Activated CD4-positive, alpha-beta T cell treated with anti-CD3 and anti-CD28 coated beads for 36 hours (primary cell): Measurements from ENCODE around the gene FRMD5. TPM values are rescaled to one million over a fixed set of nuclear protein-coding genes. Genes with fewer than 3 reads are reported as not detected.

ENCODE experiments used
- ATAC-seq: fragments of 200-7000 bp; cut with Tn5 transposase; one replicate; pipeline ENCODE4 v1.10.0; 2021; ENCODE audit warnings: mild to moderate bottlenecking, moderate library complexity
- CTCF ChIA-PET: fragments of 350-600 bp; sonication (Branson Sonifier 250); formaldehyde crosslinking; loops from one replicate; lab custom pipeline; 2021; ENCODE audit warnings: antibody characterized with exemption; lab: Charles Lee
- POLR2A ChIA-PET: fragments of 350-600 bp; sonication (Branson Sonifier 250); formaldehyde crosslinking; loops from one replicate; lab custom pipeline; 2021; ENCODE audit warnings: antibody characterized with exemption, inconsistent platforms; lab: Charles Lee
- DNase-seq: peaks from one replicate; pipeline ENCODE4 v3.0.0-alpha.2; 2020
- H3K27ac Mint-ChIP-seq: one replicate; pipeline ENCODE4 v1.8.0; 2021; ENCODE audit warnings: mixed read lengths
- H3K27me3 Mint-ChIP-seq: one replicate; pipeline ENCODE4 v1.8.0; 2021; ENCODE audit warnings: mixed read lengths
- H3K36me3 Mint-ChIP-seq: one replicate; pipeline ENCODE4 v1.8.0; 2021; ENCODE audit warnings: low read depth, mixed read lengths
- H3K4me1 Mint-ChIP-seq: one replicate; pipeline ENCODE4 v1.8.0; 2021; ENCODE audit warnings: mixed read lengths
- H3K4me3 Mint-ChIP-seq: one replicate; pipeline ENCODE4 v1.8.0; 2021; ENCODE audit warnings: mild to moderate bottlenecking, moderate library complexity, mixed read lengths
- H3K9me3 Mint-ChIP-seq: one replicate; pipeline ENCODE4 v1.8.0; 2021; ENCODE audit warnings: low read depth, mixed read lengths
- intact Hi-C, 2 experiments: fragments of 100-400 bp; cut with DNase I in 1 of 2; cut with micrococcal nuclease in 1 of 2; formaldehyde crosslinking; loops; one replicate each; pipeline versions ENCODE4 v1.14.2 to v1.15.1; 2022 to 2024; cut with DNase I, micrococcal nuclease
- total RNA-seq, 2 experiments: library from RNA; stranded (reverse); gene quantifications; one replicate each; pipeline ENCODE4 v1.2.3, GENCODE V29; 2021

FRMD5 gene
- total RNA-seq, 2 experiments from 2014 or later, result 0.16 to 0.30 TPM

GRCh38 chr15:44137750-44138149, 57.3 kb downstream of the FRMD5 start:
- H3K27me3 Mint-ChIP-seq, result peaks cover 2% of the 10 kb centered on the region
- ATAC-seq (no peak), DNase-seq (no peak)
- no peaks in the 10 kb centered on the region for H3K4me1 Mint-ChIP-seq
- CTCF ChIA-PET, result no interaction called here
- POLR2A ChIA-PET, result interaction anchor here (0.6 kb wide), 1 partner anchor 71 kb away, joined by 5 read pairs; no protein-coding TSS in a partner anchor
- no peaks in the 10 kb centered on the region for H3K9me3 Mint-ChIP-seq
- no peaks in the 10 kb centered on the region for H3K36me3 Mint-ChIP-seq
- no peak overlapping the region for H3K27ac Mint-ChIP-seq
- no peak overlapping the region for H3K4me3 Mint-ChIP-seq
- intact Hi-C loops, result no loop called here

GRCh38 chr15:44136991-44137477, 58.0 kb downstream of the FRMD5 start:
- Mint-ChIP-seq H3K4me1 (no peaks in the 10 kb centered on the region), H3K36me3 (no peaks in the 10 kb centered on the region), H3K9me3 (no peaks in the 10 kb centered on the region), H3K27ac (no peak overlapping the region), H3K4me3 (no peak overlapping the region), H3K27me3 (peaks cover 2% of the 10 kb centered on the region)
- ChIA-PET CTCF (no interaction called here), POLR2A (interaction anchor here (0.6 kb wide), 2 partner anchors 71 to 254 kb away, joined by 5 read pairs; no protein-coding TSS in a partner anchor)
- ATAC-seq (no peak), DNase-seq (no peak)
- intact Hi-C loops, result no loop called here

GRCh38 chr15:44132057-44132456, 63.0 kb downstream of the FRMD5 start:
- H3K4me3 Mint-ChIP-seq, result no peak overlapping the region
- no peaks in the 10 kb centered on the region for H3K36me3 Mint-ChIP-seq
- H3K4me1 Mint-ChIP-seq, result no peaks in the 10 kb centered on the region
- ATAC-seq (no peak), DNase-seq (no peak)
- no peak overlapping the region for H3K27ac Mint-ChIP-seq
- peaks cover 4% of the 10 kb centered on the region for H3K27me3 Mint-ChIP-seq
- POLR2A ChIA-PET, result no interaction called here
- CTCF ChIA-PET, result no interaction called here
- no peaks in the 10 kb centered on the region for H3K9me3 Mint-ChIP-seq
- intact Hi-C loops, result no loop called here

- no peak for ATAC-seq
- H3K4me3 Mint-ChIP-seq, result no peak overlapping the region
- H3K9me3 Mint-ChIP-seq, result no peaks in the 10 kb centered on the region
- peaks cover 7% of the 10 kb centered on the region for H3K27me3 Mint-ChIP-seq
- intact Hi-C loops, result no loop called here
- no peak for DNase-seq
- no peaks in the 10 kb centered on the region for H3K36me3 Mint-ChIP-seq
- H3K27ac Mint-ChIP-seq, result no peak overlapping the region
- POLR2A ChIA-PET, result no interaction called here
- H3K4me1 Mint-ChIP-seq, result no peaks in the 10 kb centered on the region
- CTCF ChIA-PET, result no interaction called here
Measured at GRCh38 chr15:44130778-44131177, 64.3 kb downstream of the FRMD5 start.

- Mint-ChIP-seq H3K4me1 (no peaks in the 10 kb centered on the region), H3K4me3 (no peak overlapping the region), H3K27ac (no peak overlapping the region), H3K9me3 (no peaks in the 10 kb centered on the region), H3K27me3 (peaks cover 9% of the 10 kb centered on the region), H3K36me3 (no peaks in the 10 kb centered on the region)
- intact Hi-C loops, result no loop called here
- ATAC-seq, result no peak
- CTCF ChIA-PET, result no interaction called here
- no peak for DNase-seq
- POLR2A ChIA-PET, result no interaction called here
Measured at GRCh38 chr15:44129911-44130310, 65.2 kb downstream of the FRMD5 start.

- intact Hi-C loops, result no loop called here
- H3K4me3 Mint-ChIP-seq, result no peak overlapping the region
- ATAC-seq, result no peak
- H3K27me3 Mint-ChIP-seq, result peaks cover 9% of the 10 kb centered on the region
- CTCF ChIA-PET, result interaction anchor here (0.6 to 1.0 kb wide), 2 partner anchors 62 to 616 kb away, joined by 3 read pairs; no protein-coding TSS in a partner anchor
- no peak for DNase-seq
- H3K27ac Mint-ChIP-seq, result no peak overlapping the region
- POLR2A ChIA-PET, result no interaction called here
- no peaks in the 10 kb centered on the region for H3K4me1 Mint-ChIP-seq
- H3K9me3 Mint-ChIP-seq, result no peaks in the 10 kb centered on the region
- H3K36me3 Mint-ChIP-seq, result no peaks in the 10 kb centered on the region
Measured at GRCh38 chr15:44128443-44128842, 66.6 kb downstream of the FRMD5 start.

- Mint-ChIP-seq H3K27me3 (peaks cover 9% of the 10 kb centered on the region), H3K36me3 (no peaks in the 10 kb centered on the region), H3K4me3 (no peak overlapping the region), H3K4me1 (no peaks in the 10 kb centered on the region), H3K27ac (no peak overlapping the region), H3K9me3 (no peaks in the 10 kb centered on the region)
- intact Hi-C loops, result no loop called here
- POLR2A ChIA-PET, result no interaction called here
- ATAC-seq (no peak), DNase-seq (no peak)
- CTCF ChIA-PET, result interaction anchor here (1.0 to 1.1 kb wide), 2 partner anchors 184 to 222 kb away, joined by 3 read pairs; no protein-coding TSS in a partner anchor
Measured at GRCh38 chr15:44125879-44126278, 69.2 kb downstream of the FRMD5 start.

GRCh38 chr15:44102675-44103254, 92.3 kb downstream of the FRMD5 start:
- H3K9me3 Mint-ChIP-seq, result no peaks in the 10 kb centered on the region
- H3K27ac Mint-ChIP-seq, result no peak overlapping the region
- H3K27me3 Mint-ChIP-seq, result peaks cover 12% of the 10 kb centered on the region
- CTCF ChIA-PET, result interaction anchor here (1.8 kb wide), 1 partner anchor 8 kb away, joined by 3 read pairs; no protein-coding TSS in a partner anchor
- no peak for DNase-seq
- no peak overlapping the region for H3K4me3 Mint-ChIP-seq
- POLR2A ChIA-PET, result no interaction called here
- H3K4me1 Mint-ChIP-seq, result no peaks in the 10 kb centered on the region
- intact Hi-C loops, result no loop called here
- H3K36me3 Mint-ChIP-seq, result no peaks in the 10 kb centered on the region
- no peak for ATAC-seq

- Mint-ChIP-seq H3K4me3 (no peak overlapping the region), H3K27me3 (peaks cover 12% of the 10 kb centered on the region), H3K9me3 (no peaks in the 10 kb centered on the region), H3K4me1 (no peaks in the 10 kb centered on the region), H3K27ac (no peak overlapping the region), H3K36me3 (no peaks in the 10 kb centered on the region)
- intact Hi-C loops, result no loop called here
- no peak for DNase-seq
- ATAC-seq, result no peak
- ChIA-PET POLR2A (no interaction called here), CTCF (no interaction called here)
Measured at GRCh38 chr15:44101944-44102343, 93.1 kb downstream of the FRMD5 start.

GRCh38 chr15:44101286-44101685, 93.8 kb downstream of the FRMD5 start:
- no peaks in the 10 kb centered on the region for H3K4me1 Mint-ChIP-seq
- no peak overlapping the region for H3K4me3 Mint-ChIP-seq
- no peak overlapping the region for H3K27ac Mint-ChIP-seq
- ATAC-seq (no peak), DNase-seq (no peak)
- peaks cover 10% of the 10 kb centered on the region for H3K27me3 Mint-ChIP-seq
- ChIA-PET CTCF (no interaction called here), POLR2A (no interaction called here)
- no peaks in the 10 kb centered on the region for H3K9me3 Mint-ChIP-seq
- no peaks in the 10 kb centered on the region for H3K36me3 Mint-ChIP-seq
- intact Hi-C loops, result no loop called here

GRCh38 chr15:44099671-44100070, 95.4 kb downstream of the FRMD5 start:
- DNase-seq (no peak), ATAC-seq (no peak)
- Mint-ChIP-seq H3K27me3 (peaks cover 10% of the 10 kb centered on the region), H3K27ac (no peak overlapping the region), H3K4me3 (no peak overlapping the region), H3K9me3 (no peaks in the 10 kb centered on the region), H3K36me3 (no peaks in the 10 kb centered on the region), H3K4me1 (no peaks in the 10 kb centered on the region)
- POLR2A ChIA-PET, result interaction anchor here (0.6 kb wide), 1 partner anchor 1595 kb away, joined by 4 read pairs; no protein-coding TSS in a partner anchor
- intact Hi-C loops, result no loop called here
- CTCF ChIA-PET, result interaction anchor here (0.6 to 1.3 kb wide), 3 partner anchors 11 to 66 kb away, joined by 3 to 4 read pairs (median 3); no protein-coding TSS in a partner anchor

GRCh38 chr15:44097552-44097951, 97.5 kb downstream of the FRMD5 start:
- intact Hi-C loops, result no loop called here
- POLR2A ChIA-PET, result no interaction called here
- CTCF ChIA-PET, result interaction anchor here (1.1 kb wide), 1 partner anchor 9 kb away, joined by 5 read pairs; no protein-coding TSS in a partner anchor
- H3K4me3 Mint-ChIP-seq, result no peak overlapping the region
- no peaks in the 10 kb centered on the region for H3K36me3 Mint-ChIP-seq
- no peaks in the 10 kb centered on the region for H3K9me3 Mint-ChIP-seq
- no peak for ATAC-seq
- H3K4me1 Mint-ChIP-seq, result no peaks in the 10 kb centered on the region
- DNase-seq, result no peak
- H3K27ac Mint-ChIP-seq, result no peak overlapping the region
- peaks cover 8% of the 10 kb centered on the region for H3K27me3 Mint-ChIP-seq
